HG03097 (cell line): ENCODE data around the gene IMMT.

Source experiments
- ATAC-seq: cut with Tn5 transposase; IDR thresholded peaks from one replicate; pipeline ENCODE4 v1.9.1; 2021; ENCODE audit not compliant: unreplicated experiment, low FRiP score

IMMT gene

DNA sequence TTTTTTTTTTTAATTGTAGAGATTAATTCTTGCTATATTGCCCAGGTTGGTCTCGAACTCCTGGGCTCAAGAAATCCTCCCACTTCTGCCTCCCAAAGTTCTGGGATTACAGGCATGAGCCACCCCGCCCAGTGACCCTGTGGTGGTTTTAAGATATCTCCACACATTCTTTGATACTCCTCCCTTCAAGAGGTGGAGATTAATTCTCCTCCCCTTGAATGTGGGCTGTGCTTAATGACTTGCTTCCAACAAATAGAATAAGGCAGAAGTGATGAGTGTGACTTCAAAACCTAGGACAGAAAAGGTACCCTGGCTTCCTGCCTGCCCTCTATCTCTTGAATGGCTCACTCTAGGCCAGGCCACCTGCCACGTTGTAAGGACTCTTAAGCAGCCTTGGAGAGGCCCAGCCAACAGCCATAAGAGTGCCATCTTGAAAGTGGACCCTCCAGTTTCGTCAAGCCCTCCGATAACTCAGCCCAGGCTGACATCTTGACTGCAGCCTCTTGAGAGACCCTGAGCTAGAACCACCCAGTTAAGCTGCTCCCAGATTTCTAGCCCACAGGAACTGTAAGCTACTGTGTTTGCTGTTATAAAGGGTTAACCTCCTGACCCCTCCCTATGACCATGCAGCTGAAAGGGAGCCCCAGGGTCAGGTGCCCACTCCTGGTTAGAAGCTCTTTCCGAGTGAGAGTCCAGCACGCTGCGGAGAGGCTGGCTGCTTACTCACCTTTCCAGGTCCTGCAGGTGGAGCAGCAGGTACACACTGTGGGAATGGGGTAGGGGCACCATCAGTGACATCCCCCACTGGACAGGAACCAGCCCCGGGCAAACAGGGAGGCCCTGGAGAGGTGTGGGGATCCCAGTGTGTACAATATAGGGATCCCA lies 31.6 kb upstream of the IMMT start:
- no peak for ATAC-seq

DNA sequence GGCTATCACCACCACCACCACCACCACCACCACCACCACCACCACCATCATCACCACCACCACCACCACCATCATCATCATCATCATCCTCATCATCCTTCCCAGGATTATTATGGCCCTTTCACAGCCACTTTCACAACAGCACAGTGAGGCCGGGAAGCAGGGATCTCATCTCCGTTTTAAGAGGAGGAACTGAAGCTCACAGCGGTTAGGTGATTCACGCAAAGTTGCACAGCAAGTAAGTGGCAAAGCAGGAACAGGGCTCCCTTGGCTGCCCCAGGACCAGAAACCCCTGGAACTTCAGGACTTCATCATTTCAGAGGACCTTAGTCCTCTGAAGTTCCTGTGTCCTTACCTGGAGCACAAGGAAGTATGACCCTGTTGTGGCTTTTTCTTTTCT lies 30.8 kb upstream of the IMMT start:
- ATAC-seq = no peak

DNA sequence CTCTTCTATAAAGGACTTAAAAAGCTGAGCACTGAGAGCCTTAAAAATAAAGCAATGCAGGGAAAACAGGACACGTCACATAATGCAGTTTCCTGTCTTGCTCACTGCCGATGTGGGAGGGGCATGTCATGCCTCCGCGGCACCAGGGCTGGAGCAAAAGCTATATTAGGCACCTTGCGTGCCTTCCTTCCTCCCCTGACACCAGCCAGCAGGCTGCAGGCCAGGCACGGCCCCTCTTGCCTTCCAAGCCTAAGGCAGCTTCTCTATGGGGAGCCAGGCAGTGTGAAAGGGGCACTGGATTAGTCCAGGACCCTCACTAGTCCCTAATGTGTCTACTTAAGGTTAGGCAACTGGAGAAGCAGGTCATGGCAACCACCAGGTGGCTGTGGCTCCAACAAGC lies 30.3 kb upstream of the IMMT start:
- ATAC-seq = peak; percentile 71

DNA sequence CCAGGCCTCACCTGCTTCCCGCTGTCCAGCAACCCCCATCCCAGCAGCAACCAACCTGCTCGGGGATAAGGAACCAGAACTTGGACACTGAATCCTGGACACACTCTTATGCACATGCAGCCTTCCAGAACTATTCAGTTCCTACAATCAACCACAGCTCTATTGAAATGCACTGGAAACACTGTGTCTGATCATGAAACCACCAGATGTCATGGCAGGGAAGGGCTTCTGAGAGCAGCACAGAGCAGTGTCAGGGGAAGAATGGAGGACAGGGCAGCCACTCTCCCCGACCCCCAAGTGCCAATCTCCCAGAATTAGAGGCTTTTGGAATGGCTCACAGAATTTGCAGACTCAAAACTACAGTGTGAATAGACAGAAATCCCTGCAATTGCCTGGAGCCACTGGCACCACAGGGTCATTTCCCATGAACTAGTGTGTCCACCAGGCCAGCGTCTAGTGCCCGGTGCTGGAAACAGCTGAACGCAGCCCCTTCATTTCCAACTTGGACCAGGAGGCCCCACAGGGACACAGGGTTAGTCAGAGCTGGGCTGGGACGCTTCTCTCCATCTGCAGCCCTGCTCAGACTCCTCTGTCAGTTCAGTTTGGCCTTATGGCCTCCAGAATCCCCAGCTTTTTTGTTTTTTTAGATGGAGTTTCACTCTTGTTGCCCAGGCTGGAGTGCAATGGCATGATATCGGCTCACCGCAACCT lies 29.5 kb upstream of the IMMT start:
- ATAC-seq = no peak

DNA sequence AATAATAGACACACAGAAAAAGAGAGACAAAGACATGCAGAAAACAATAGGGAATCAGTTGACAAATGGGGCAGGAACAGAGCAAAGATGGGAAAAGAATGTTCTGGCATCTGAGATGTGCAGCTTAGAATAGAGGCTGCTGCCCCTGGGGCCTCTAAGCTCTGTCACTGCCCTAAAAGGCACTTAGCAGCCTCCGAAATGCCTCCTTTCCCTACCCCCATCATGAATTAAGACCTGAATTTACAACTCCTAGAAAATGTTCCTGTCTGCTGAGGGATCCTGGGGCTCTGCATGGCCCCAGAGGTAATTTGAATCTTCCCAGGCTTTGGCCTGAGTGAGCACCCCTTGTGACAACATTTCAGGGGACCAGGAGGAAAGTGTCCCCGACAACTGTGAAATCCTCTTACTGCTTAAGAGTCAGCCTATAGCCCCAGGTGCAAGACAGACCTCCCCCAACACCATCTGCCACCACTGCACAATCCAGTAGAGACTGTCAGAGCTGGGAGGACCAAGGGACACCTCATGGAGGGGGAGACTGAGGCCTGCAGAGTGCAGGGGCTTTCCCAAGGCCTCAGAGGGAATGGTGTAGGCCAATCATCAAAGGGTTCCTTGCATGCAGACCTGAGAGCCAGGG lies 28.8 kb upstream of the IMMT start:
- ATAC-seq = no peak

DNA sequence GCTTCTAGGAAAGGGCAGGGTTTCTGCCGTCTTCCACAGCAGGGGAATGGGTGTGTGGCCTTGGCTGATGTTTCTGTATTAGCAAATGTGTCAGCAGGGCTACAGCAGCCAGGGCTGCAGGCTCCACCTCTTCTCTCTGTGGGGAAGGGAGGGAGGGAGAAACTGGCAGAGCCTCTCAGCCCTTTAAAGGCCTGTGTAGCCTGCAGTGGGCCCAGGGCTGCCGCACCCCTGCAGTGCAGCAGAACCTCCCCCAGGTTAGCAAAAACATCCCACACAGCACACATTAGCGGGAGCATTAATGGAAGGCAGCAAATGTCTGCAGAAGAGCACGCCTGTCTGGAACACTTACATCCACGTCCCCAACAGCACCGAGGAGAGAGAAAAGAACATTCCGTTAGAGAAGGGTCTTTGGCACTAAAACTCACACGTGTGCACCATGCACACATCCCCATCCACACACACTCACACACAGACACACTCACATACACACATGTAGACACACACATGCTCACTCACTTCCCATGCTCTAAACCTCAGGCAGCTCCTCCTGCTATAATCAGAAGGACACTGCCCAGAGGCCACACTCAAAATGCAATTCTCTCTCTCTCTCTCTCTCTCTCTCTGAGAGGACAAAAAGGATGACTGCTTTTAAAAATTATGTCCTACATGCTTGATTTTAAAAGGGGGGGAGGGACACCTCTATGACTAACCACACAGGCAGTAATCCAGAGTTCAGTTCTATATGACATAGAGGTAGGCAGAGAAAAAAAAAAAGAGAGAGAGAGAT lies 28.1 kb upstream of the IMMT start:
- ATAC-seq = no peak

DNA sequence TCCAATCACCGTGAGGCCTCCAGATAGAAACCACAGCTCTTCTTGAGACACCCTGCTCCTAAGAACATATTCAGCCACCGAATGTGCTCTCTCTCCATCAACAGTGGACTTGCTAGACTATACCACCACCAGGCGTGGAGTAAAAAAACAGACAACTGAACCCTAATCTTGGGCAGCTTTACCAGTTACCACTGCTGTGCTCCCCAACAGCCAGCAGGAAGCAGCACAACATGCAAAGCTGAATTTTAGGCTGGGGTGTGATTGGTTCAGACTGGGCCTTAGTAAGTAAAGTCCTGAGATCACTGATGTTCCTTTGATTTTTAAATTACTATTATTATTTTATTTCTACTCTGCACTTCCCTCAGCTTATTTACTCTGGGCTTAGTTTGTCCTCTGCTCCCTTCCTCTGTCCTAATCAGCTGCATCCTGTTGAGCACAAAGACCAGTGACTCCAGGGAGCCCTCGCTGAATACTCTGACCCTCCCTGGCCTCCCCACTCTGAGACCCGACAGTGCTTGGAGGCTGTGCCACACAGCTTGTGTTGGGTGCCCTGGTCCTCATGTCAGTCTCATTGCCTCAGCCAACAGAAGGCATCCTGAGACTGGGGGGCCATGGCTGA lies 25.9 kb upstream of the IMMT start:
- ATAC-seq = no peak

DNA sequence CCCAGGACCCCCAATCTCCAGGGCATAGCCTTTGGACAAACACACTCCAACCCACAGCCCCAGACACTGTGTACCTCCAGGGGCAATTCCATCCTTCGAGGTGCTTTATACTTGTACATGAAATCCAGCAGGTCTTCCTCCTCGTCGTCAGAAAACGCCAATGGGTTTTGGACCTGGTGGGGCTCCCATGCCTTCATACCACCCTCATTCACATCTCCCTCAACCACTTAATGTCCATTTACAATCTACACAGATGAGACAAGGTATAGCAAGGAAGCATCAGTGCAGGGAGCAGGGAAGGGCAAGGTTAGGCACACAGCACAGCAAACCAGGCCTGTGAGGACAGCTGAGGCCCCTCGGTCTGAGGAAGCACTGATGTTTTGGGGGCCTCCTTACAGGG lies 24.6 kb upstream of the IMMT start:
- no peak for ATAC-seq

DNA sequence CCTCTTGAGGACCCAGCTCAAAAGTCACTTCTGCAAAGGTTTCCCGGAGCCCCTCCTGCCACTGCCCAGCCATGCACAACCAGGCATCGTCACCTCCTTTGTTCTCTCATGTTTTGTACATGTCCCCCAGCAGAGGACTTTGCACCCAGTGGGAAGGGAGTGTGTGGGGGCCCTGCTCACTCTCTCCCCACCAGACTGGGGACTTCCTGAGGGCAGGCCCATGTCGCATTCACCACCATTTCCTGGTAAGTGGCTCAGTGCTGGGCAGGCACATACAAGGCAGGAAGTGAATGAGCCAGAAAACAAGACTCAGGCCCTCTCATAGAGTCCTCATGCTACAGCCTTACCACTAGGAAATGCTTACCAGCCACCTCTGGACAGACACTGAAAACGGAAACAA lies 22.9 kb upstream of the IMMT start:
- no peak for ATAC-seq

DNA sequence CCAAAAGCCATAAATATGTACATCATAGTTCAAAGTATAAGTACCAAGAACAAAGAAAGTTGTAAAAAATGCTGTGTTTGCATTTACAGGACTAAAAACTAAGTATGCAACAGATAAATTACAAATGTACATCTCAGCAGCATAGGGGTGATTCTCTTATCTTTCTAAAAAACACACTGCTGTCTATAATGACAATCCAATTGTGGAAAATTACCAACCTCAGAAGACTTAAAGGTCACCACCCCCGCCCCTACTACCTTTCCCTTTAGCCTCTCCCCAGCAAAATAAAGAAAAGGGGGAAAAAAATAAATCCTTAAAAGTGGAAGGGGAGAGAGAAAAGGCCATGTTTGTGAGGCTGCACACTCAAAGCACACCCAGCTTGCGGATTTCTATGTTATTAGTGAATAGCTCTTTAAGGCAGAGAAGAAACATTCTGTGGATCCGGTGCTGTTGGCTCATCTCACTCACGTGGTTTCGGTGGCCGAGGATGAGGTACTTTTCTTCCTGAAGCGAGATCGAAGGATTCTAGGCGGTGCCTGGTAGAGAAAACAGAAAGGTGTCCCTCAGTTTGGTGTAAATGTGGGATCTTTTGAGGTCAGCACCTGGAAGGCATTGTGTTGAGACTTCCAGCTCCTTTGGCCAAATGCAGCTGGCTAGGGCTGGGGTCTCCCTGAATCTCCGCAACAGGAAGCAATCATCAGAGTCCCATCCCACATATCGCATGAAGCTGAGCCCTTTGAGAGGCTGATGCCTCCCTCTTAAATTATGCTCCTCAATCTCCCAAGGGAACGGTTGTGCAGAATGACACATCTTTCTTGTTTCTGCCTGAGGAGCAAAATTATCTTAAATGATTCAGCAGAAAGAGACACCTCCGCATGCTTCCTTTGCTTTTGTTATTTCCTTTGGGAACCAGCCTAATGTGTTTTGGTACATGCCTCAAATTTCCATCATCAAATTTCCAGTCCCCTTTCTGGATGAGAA lies 21.6 kb upstream of the IMMT start:
- no peak for ATAC-seq

DNA sequence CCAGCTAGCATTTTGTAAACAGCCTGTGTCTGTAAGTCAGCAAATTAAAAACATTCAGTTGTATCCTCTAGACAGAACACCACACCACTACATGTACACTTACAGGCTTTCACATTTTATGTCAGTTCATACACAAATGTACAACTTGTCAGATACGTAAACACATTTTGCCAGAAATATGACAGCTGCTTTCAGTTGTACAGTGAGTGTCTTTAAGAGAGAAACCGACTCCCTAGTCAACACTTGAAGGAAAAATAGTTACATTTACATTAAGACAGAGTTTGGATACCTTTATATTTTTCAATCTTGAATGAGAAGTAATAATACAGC lies 19.2 kb upstream of the IMMT start:
- no peak for ATAC-seq

DNA sequence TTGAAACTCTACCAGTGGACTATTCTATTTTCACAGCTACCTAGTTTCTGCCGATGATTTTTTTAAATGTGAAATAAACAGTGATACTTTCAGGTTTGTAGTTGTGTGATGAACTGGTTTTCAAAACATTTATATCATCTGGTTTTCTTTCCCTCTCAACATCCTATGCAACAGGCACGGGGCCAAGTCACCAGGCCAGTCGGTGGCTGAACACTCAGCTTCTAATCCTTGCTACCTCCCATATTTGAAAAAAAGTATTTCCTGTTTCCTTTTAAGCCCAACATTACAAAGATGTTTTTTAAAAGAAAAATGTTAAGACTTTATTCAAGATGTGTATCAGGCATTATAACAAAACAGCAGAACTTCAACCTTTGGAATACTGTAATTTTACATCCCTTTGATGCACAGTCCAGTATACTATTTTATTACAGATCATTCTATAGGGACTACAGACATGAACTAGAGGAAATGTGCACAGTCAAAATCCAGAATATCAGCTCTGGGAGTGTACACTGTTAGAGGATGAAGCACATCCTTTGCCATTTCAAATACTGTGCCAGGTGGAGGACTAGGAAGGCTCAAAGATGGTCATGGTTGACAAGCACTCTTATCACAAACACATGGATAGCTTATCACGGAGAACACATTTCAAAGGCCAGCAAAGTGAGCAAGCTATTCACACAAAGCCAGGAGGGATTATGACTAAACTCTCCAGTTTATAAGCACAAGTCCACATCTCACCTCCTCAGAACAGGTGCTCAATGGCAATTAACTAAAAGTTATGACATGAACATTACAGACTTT lies 18.6 kb upstream of the IMMT start:
- ATAC-seq = no peak

DNA sequence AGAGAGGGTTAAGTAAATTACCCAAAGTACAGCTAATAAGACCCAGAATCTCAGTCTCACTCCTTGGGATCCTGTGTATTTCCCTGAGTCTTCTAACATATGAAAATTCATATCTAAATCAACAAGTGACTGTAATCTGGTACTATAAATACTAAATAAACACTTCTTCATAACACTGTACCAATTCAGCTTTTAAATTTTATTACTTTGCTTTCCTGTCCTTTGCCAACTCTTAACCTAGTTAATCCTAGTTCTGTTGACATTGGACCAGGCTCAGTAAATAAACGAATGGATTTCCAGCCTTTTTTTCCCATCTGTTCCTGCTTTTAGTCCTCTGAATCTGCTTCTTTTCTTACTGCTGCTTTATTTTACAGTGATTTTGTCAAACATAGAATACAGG lies 17.8 kb upstream of the IMMT start:
- ATAC-seq = no peak

DNA sequence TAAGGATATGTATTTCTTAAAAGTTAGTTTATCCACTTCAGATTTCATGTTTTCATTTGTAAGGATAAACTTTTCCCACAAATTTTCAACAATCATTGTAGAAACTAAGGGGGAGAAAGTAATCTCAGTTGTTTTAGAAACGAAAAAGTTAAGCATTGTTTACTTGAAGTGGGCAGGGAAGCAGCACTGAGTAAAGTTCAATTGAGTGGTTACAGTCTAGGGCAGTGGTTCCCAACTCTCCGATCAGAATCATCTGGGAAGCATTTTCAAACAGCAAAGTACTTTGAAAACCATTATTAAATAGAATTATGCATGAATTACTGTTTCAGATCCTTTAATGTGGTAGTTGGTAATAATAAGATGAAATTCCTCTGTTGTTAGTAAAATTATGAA lies 16.5 kb upstream of the IMMT start:
- ATAC-seq = no peak

DNA sequence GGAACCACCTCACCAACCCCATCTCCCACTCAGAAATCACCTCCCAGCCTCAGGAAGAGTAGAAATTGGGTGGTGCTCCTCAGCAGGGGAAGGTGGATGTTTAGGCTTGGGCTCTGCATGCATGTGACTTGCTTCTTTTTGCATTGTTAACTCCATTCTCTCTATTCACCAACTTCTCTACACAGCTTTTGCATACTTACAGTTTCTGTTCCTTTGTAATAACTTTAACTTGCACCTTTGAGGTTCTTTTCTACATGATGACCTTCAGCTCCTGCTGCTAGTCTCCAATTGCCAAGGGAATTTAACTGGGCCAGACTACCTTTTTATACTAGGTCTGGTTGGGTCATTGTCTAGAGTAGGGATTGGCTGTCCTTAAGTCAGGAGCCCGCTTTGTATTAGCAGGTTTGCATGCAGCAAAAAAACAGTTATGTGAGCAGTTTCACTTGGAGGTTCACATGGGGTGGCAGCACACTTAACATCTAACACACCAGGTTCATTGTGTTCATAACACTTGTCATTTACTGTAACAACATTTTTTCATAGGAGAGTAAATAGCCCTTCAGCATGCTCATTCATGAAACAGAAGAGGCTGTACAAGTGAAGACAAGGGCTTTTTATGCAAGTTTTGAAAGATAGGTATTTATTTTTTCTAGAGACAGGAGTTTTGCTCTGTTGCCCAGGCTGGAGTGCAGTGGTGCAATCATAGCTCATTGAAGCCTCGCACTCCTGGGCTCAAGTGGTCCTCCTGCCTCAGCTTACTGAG lies 16.0 kb upstream of the IMMT start:
- no peak for ATAC-seq

DNA sequence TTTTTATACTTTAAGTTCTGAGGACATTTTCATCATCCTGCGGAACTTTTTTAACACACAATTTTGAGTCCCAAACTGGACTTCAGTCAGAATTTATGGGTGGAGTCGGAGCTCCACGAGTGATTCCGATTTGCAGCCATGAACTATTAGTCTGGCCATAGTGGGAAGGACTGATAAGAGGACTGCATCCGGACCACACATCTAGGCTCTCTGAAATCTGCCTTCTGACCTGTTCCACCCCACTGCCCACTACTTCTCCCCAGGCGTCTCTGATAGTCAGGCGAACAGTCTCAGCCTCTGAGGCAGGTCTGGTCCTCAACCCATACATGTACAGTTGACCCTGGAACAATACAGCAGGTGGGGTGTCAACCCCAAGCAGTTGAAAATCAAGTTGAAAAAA lies 9.2 kb upstream of the IMMT start:
- ATAC-seq = no peak

DNA sequence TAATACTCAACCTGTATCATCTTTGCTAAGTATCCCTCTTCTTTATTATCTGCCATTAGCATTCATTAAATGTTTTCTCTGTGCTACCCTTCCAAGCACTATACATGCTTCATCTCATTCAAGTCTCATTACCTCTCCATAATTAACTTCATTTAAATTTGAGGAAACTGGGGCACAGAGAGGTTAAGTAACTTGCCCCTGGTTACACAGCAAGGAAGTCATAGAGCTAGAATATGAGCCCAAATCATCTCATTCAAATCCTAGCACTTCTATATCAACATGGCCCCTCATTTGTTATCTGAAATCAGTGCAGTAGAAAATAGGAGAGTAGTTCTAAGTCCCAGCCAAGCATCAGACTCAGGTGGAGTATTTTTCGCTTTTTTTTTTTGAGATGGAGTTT lies 8.4 kb upstream of the IMMT start:
- ATAC-seq = no peak

DNA sequence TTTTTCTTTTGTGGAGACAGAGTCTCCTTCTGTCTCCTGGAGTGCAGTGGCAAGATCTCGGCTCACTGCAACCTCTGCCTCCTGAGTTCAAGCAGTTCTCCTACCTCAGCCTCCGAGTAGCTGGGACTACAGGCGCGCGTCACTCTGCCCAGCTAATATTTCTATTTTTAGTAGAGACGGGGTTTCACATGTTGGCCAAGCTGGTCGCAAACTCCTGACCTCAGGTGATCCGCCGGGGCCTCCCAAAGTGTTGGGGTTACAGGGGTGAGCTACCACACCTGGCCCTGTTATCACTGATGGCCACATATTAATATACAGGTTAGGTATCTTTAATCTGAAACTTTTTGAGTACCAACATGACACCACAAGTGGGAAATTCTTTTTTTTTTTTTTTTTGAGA lies 7.4 kb upstream of the IMMT start:
- ATAC-seq = no peak
